Stimulated activated CD4-positive, alpha-beta T cell treated with anti-CD3 and anti-CD28 coated beads, Interleukin-15, amount 100 ng/mL, for 24 hours (primary cell): ENCODE results near the gene PARL.

ENCODE experiments used
- DNase-seq: peaks from one replicate; pipeline ENCODE4 v3.0.0-alpha.2; 2020

The PARL gene

GRCh38 chr3:183884427-183885296 lies at the start of gene PARL:
Gene PARL (minus strand): TSS chr3:183884880. CDS start chr3:183884846, 34 bp downstream.
- peak; percentile 98 for DNase-seq

- DNase-seq, result no peak
Measured at GRCh38 chr3:183933160-183933559, 48.5 kb upstream of the PARL start.

GRCh38 chr3:183931881-183932280 lies 47.2 kb upstream of the PARL start:
- no peak for DNase-seq

- no peak for DNase-seq
Measured at GRCh38 chr3:183930086-183930485, 45.4 kb upstream of the PARL start.

- DNase-seq, result no peak
Measured at GRCh38 chr3:183927059-183927458, 42.4 kb upstream of the PARL start.

- DNase-seq, result no peak
Measured at GRCh38 chr3:183924956-183925355, 40.3 kb upstream of the PARL start.

- DNase-seq, result no peak
Measured at GRCh38 chr3:183924543-183924942, 39.9 kb upstream of the PARL start.

GRCh38 chr3:183922421-183922820 lies 37.7 kb upstream of the PARL start:
- DNase-seq, result no peak

- DNase-seq, result no peak
Measured at GRCh38 chr3:183921096-183921495, 36.4 kb upstream of the PARL start.

- no peak for DNase-seq
Measured at GRCh38 chr3:183920416-183920815, 35.7 kb upstream of the PARL start.

GRCh38 chr3:183918178-183918577 lies 33.5 kb upstream of the PARL start:
- no peak for DNase-seq

GRCh38 chr3:183917776-183918175 lies 33.1 kb upstream of the PARL start:
- no peak for DNase-seq

- no peak for DNase-seq
Measured at GRCh38 chr3:183914856-183915255, 30.2 kb upstream of the PARL start.

- no peak for DNase-seq
Measured at GRCh38 chr3:183913580-183913920, 28.9 kb upstream of the PARL start.

- DNase-seq, result no peak
Measured at GRCh38 chr3:183912895-183913579, 28.4 kb upstream of the PARL start.

GRCh38 chr3:183911763-183912506 lies 27.3 kb upstream of the PARL start:
- no peak for DNase-seq

- no peak for DNase-seq
Measured at GRCh38 chr3:183911087-183911486, 26.4 kb upstream of the PARL start.

- no peak for DNase-seq
Measured at GRCh38 chr3:183909030-183909600, 24.4 kb upstream of the PARL start.

GRCh38 chr3:183907911-183908331 lies 23.2 kb upstream of the PARL start:
- no peak for DNase-seq

GRCh38 chr3:183907176-183907575 lies 22.5 kb upstream of the PARL start:
- DNase-seq, result no peak

GRCh38 chr3:183906234-183906921 lies 21.7 kb upstream of the PARL start:
- DNase-seq, result no peak
